ENCODE results near the gene MOGAT3.
A peak's percentile ranks its signal among the peaks of the same experiment; 100 is the strongest.

The MOGAT3 gene

GRCh38 chr7:101166648-101166908 lies 34.3 kb downstream of the MOGAT3 start:
- H3K4me3 ChIP-seq (ENCODE audit: low read depth, low read length) = no peak overlapping the region
- TF ChIP-seq, protein P1, sequence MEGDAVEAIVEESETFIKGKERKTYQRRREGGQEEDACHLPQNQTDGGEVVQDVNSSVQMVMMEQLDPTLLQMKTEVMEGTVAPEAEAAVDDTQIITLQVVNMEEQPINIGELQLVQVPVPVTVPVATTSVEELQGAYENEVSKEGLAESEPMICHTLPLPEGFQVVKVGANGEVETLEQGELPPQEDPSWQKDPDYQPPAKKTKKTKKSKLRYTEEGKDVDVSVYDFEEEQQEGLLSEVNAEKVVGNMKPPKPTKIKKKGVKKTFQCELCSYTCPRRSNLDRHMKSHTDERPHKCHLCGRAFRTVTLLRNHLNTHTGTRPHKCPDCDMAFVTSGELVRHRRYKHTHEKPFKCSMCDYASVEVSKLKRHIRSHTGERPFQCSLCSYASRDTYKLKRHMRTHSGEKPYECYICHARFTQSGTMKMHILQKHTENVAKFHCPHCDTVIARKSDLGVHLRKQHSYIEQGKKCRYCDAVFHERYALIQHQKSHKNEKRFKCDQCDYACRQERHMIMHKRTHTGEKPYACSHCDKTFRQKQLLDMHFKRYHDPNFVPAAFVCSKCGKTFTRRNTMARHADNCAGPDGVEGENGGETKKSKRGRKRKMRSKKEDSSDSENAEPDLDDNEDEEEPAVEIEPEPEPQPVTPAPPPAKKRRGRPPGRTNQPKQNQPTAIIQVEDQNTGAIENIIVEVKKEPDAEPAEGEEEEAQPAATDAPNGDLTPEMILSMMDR (IDR thresholded peaks at IDR 0.05; ENCODE audit: low read depth, low read length) = no peak

- TF ChIP-seq, protein P1 (IDR thresholded peaks at IDR 0.05; ENCODE audit: low read depth, low read length) = no peak
- peak overlapping the region; percentile 51 for H3K4me3 ChIP-seq (ENCODE audit: low read depth, low read length)
These were observed 34.7 kb downstream of the MOGAT3 start for GRCh38 chr7:101165958-101166647.

DNA sequence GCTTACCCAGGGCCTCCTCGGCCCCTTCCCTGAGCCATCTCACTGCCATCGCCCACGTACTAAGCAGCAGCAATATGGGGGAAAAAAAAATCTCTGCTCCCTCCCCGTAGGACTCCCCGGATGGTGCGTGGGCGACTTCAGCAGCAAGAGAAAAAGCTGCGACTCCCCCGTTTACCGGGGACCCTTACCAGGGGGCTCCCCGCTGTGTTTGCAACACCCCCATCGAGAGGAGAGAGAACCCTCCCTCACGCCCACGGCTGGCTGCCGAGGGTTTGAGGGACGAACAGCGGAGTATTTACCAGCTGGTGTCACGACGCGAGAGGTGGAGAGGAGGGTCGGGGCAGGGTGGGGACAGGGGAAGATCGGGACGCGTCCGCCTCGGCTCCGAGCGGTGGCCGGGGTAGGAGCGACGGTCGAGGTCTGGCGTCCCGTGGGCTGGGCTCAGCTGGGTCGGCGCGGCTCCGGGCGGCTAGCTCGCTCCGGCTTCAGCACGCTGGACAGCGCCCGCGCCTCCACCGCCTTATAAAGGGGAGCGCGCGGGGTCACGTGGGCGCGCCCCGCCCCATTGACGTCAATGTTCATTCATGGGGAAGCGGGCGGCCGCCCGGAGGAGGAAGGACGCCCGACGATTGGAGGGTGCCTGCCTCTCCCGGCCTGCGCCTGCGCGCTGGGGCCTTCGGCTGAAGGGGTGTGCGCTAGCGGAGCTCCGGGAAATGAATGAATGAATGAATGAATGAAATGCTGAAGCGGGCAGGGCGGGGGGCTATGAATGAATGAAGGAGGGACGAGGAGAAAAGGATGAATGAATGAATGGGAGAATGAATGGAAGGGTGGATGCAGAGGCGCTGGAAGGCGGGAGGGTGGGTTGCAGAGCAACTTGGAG lies 35.5 kb downstream of the MOGAT3 start, which contains the start of gene VGF:
Gene VGF (minus strand): TSS at position 495 of the 883 bp plus-strand sequence. CDS start 726 bp downstream, outside the sequence.
- TF ChIP-seq, protein P1 (IDR thresholded peaks at IDR 0.05; ENCODE audit: low read depth, low read length) = no peak
- peak within 1 kb of the TSS; percentile 51 for H3K4me3 ChIP-seq (ENCODE audit: low read depth, low read length)

GRCh38 chr7:101164071-101164840 lies 36.6 kb downstream of the MOGAT3 start:
- TF ChIP-seq, protein P1 (IDR thresholded peaks at IDR 0.05; ENCODE audit: low read depth, low read length) = no peak
- peak overlapping the region; percentile 46 for H3K4me3 ChIP-seq (ENCODE audit: low read depth, low read length)

- TF ChIP-seq, protein P1 (IDR thresholded peaks at IDR 0.05; ENCODE audit: low read depth, low read length) = no peak
- peak overlapping the region; percentile 46 for H3K4me3 ChIP-seq (ENCODE audit: low read depth, low read length)
These were observed 37.4 kb downstream of the MOGAT3 start for GRCh38 chr7:101163279-101164070.

GRCh38 chr7:101162551-101163278 lies 38.1 kb downstream of the MOGAT3 start:
- H3K4me3 ChIP-seq (ENCODE audit: low read depth, low read length) = 0 out of 2 replicates have a peak overlapping the region, but pooled peaks have one; percentile 20
- TF ChIP-seq, protein P1 (IDR thresholded peaks at IDR 0.05; ENCODE audit: low read depth, low read length) = no peak
